Esophagus (tissue), 2 donors: ENCODE results near the gene C9orf72. TPM values are rescaled to one million over a fixed set of nuclear protein-coding genes. Genes with fewer than 3 reads are reported as not detected.
A peak's percentile ranks its signal among the peaks of the same experiment; 100 is the strongest.
"Not testable (repeated sequence)": the region's sequence is repeated elsewhere in the genome, so short reads cannot be mapped to it uniquely, and the experiment has no call there.

Experiments
- H3K27ac ChIP-seq, 2 donors: one replicate each; pipeline ENCODE4 v1.5.1; 2013; ENCODE audit warnings: low read depth in 2 of 2, mild to moderate bottlenecking in 2 of 2, inconsistent platforms in 1 of 2, low read length in 1 of 2, moderate library complexity in 1 of 2
- H3K27me3 ChIP-seq, 2 donors: one replicate each; pipeline ENCODE4 v1.6.1; 2013; ENCODE audit warnings: low read length in 2 of 2, control low read depth in 1 of 2, mild to moderate bottlenecking in 1 of 2; ENCODE audit not compliant: insufficient read depth in 2 of 2, control insufficient read depth in 1 of 2
- H3K36me3 ChIP-seq, 2 donors: one replicate each; pipeline ENCODE4 v1.6.1; 2013; ENCODE audit warnings: low read length in 1 of 2; ENCODE audit not compliant: control insufficient read depth in 2 of 2, insufficient read depth in 2 of 2
- H3K4me1 ChIP-seq, 2 donors: one replicate each; pipeline ENCODE4 v1.6.1; 2013; ENCODE audit warnings: low read length in 1 of 2; ENCODE audit not compliant: control insufficient read depth in 2 of 2, insufficient read depth in 2 of 2
- H3K4me3 ChIP-seq, 2 donors: one replicate each; pipeline ENCODE4 v1.5.1; 2013; ENCODE audit warnings: low read length in 2 of 2, mild to moderate bottlenecking in 2 of 2, low read depth in 1 of 2, moderate library complexity in 1 of 2
- H3K9me3 ChIP-seq, 2 donors: one replicate each; pipeline ENCODE4 v1.6.1; 2013; ENCODE audit warnings: mild to moderate bottlenecking in 2 of 2, low read depth in 1 of 2, low read length in 1 of 2, moderate library complexity in 1 of 2; ENCODE audit not compliant: control insufficient read depth in 2 of 2, insufficient read depth in 1 of 2
- WGBS, 2 donors: extraction: QIAGEN DNeasy Blood & Tissue Kit; methylation state at CpG; one replicate each; pipeline ENCODE4 v1.1.7; 2013; 5-methylcytosine and 5-hydroxymethylcytosine counted together
- polyA plus RNA-seq, 2 donors: library from polyadenylated mRNA; stranded (reverse); fragments of 200-250 nt; gene quantifications; one replicate each; pipeline ENCODE4 v1.2.3, GENCODE V29; 2013
- donor health status: healthy with polysubstance abuse.
- donor health status: Bipolar disorder and iron deficiency.

C9orf72 gene
- polyA plus RNA-seq, 2 donors = 4.6 to 6.7 TPM

DNA sequence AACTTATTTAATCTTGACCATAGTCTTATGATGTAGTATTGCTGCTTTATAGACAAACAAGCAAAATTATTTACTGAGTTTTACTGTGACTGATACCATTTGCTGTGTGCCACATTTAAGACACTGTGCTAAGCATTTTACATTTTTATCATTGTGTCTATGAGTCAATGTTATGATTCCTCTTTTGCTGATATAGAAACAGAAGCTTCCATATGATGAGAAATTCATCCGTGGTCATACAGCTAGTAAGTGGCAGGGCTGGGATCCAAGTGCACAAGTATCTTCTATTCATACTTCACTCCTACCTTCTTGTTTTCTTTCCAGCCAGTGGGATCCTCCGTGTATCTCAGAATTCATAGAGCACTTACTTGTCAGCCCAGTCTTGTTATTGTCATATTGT, 66.3 kb downstream of the C9orf72 start:
- Histone ChIP-seq H3K36me3 (no peaks in the 10 kb centered on the region), H3K4me3 (no peak overlapping the region), H3K27ac (no peak overlapping the region), H3K27me3 (no peaks in the 10 kb centered on the region), H3K4me1 (no peaks in the 10 kb centered on the region), H3K9me3 (no peaks in the 10 kb centered on the region)
- 56 to 65% methylated on average over 2 of the region's 2 CpGs for WGBS, 2 donors

DNA sequence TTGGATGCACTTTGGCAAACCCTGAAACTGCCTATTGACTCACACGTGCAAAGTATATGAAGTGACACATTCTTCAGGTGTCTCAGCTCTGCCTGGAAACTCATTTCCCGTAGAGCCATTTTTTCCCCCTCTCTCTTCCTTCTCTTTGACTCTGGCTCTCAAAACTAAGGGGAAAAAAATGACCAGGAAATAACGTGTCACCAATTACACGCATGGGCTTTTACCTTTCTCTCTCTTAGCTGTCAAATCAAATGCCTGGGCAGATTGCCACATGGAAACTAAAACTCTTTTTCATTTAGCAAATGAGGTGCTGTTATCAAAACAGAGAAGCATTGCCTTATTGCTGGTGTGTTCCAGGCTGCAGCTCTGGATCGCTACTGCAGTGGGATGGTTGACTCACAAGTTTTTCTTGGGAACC, 67.5 kb downstream of the C9orf72 start:
- no peaks in the 10 kb centered on the region for H3K4me1 ChIP-seq
- no peaks in the 10 kb centered on the region for H3K36me3 ChIP-seq
- H3K4me3 ChIP-seq = no peak overlapping the region
- 39 to 53% methylated on average over 5 of the region's 5 CpGs for WGBS, 2 donors
- H3K27me3 ChIP-seq = no peaks in the 10 kb centered on the region
- no peaks in the 10 kb centered on the region for H3K9me3 ChIP-seq
- peak overlapping the region in 1 of 2 donors; percentile 20 for H3K27ac ChIP-seq

DNA sequence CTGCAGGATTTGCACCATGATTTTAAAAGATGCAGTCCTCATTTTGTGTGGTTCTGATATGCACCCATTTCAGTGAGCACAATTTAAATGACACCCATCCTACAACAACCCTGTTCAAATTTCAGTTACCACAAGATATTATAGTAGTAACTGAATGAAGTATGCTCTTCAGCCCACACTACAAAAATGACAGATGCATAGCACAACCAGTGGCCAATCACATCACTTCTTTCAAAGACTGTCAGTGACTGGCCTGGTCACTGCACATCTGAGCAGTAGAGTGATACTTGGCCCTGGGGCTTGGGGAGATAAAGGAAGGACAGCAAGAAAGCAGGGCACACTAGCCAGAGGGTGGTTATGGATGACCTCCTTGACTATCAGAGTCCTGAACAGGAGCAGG, 69.0 kb downstream of the C9orf72 start:
- no peak overlapping the region for H3K27ac ChIP-seq
- no peaks in the 10 kb centered on the region for H3K4me1 ChIP-seq
- H3K27me3 ChIP-seq = no peaks in the 10 kb centered on the region
- no peak overlapping the region for H3K4me3 ChIP-seq
- no peaks in the 10 kb centered on the region for H3K9me3 ChIP-seq
- H3K36me3 ChIP-seq = no peaks in the 10 kb centered on the region

DNA sequence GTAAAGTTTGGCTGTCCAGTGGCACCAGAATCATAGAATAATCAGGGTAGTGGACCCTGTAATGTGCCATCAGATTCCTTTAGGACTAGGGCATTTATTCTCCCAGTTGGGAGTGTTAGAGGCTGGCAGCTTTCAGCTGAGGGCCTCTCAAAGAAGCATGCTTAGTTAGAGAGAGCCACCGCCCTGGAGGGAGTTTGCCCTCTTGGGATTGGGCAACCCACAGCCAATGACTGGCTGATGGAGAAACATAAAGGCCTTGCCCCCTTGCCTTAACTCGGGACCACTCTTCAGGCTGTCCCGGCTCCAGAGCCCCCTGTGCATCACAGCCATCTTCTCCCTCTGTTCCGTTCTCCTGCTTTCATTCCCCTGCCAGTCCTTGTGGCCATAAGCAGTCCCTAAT, 69.7 kb downstream of the C9orf72 start:
- no peak overlapping the region for H3K27ac ChIP-seq
- H3K4me1 ChIP-seq = no peaks in the 10 kb centered on the region
- 89% methylated on average over 4 of the region's 4 CpGs for WGBS, 2 donors
- no peaks in the 10 kb centered on the region for H3K27me3 ChIP-seq
- H3K4me3 ChIP-seq = no peak overlapping the region
- no peaks in the 10 kb centered on the region for H3K9me3 ChIP-seq
- no peaks in the 10 kb centered on the region for H3K36me3 ChIP-seq

DNA sequence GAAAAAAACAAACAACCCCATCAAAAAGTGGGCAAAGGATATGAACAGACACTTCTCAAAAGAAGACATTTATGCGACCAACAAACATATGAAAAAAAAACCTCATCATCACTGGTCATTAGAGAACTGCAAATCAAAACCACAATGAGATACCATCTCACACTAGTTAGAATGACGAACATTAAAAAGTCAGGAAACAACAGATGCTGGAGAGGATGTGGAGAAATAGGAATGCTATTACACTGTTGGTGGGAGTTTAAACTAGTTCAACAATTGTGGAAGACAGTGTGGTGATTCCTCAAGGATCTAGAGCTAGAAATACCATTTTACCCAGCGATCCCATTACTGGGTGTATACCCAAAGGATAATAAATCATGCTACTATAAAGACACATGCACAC, 72.4 kb downstream of the C9orf72 start:
- H3K27me3 ChIP-seq, H3K9me3 ChIP-seq, H3K4me1 ChIP-seq, H3K27ac ChIP-seq, H3K36me3 ChIP-seq, H3K4me3 ChIP-seq: not testable (repeated sequence)
- 89 to 91% methylated on average over 3 of the region's 3 CpGs for WGBS, 2 donors

DNA sequence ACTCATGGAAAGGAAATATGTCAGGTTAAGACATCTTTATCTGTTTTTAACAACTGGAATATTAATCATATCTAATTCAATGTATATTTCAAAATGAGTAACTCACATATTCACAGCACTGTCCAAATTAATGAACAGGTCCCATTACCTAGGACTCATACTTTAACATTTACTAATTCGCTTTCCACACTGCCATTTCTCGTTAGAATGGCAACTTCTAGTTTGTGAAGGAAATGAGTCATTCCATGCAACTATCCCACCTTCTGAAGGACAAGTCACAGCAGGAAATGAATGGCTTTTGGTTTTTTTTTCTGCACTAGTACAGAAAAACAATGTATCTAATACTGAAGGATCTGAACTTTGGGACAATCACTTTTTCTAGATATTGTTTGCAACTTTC, 73.8 kb downstream of the C9orf72 start:
- Histone ChIP-seq H3K27me3 (no peaks in the 10 kb centered on the region), H3K4me3 (no peak overlapping the region), H3K9me3 (no peaks in the 10 kb centered on the region), H3K4me1 (no peaks in the 10 kb centered on the region), H3K27ac (no peak overlapping the region), H3K36me3 (no peaks in the 10 kb centered on the region)
- 18 to 40% methylated on average over 2 of the region's 2 CpGs for WGBS, 2 donors

DNA sequence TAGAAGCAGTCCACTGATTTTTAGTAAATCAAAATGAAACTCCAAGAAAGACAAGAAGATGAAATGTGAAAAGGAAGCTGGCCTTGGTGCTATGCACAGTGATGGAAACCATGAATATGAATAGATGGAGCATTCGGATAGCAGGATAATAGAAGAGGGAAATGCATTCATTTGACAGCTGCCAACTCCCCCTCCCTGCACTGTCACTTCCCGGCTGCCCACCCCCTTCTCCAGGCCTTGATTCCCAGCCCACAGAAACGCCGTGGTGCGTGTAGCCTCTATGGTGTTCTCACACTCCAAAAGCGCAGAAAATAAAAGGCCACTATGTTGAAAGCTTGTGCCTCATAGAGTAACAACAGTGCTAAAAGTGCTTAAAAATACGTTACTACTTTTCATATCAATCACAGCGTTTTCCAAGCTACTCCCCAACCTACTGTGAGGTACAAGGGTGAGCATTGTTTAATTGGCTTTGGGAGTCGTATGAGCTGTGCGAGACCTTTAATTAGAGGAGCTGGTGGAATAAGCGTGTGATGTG, 75.3 kb downstream of the C9orf72 start:
- Histone ChIP-seq H3K4me1 (no peaks in the 10 kb centered on the region), H3K4me3 (no peak overlapping the region), H3K9me3 (no peaks in the 10 kb centered on the region), H3K36me3 (no peaks in the 10 kb centered on the region), H3K27ac (no peak overlapping the region), H3K27me3 (no peaks in the 10 kb centered on the region)
- 69 to 84% methylated on average over 11 of the region's 11 CpGs for WGBS, 2 donors

Other genes with a start within 250 kb of the C9orf72 start
- gene IFNK, start 49.2 kb downstream of the C9orf72 start, polyA plus RNA-seq = not detected
- gene MOB3B, start 43.7 kb downstream of the C9orf72 start, polyA plus RNA-seq = 1 to 10 TPM; 2.0 to 2.5 TPM